Left lung (tissue), 10 donors: ENCODE results near the gene STAB2. TPM values are rescaled to one million over a fixed set of nuclear protein-coding genes. Genes with fewer than 3 reads are reported as not detected.

Source experiments
- ATAC-seq: fragments of 200-7000 bp; cut with Tn5 transposase; one replicate; pipeline ENCODE4 v1.9.1; 2020; ENCODE audit warnings: moderate library complexity
- DNase-seq, 4 donors: peaks; one replicate each; pipeline ENCODE4 v3.0.0-alpha.2; 2013 to 2020
- H3K27ac ChIP-seq, 2 donors: fragments of 200-600 bp; sonication (generic) in 1 of 2; one replicate each; pipeline versions ENCODE4 v1.5.0 to v1.8.0; 2020 to 2021
- H3K27me3 ChIP-seq, 2 donors: fragments of 200-600 bp; sonication (generic) in 1 of 2; one replicate each; pipeline versions ENCODE4 v1.5.0 to v1.8.0; 2020 to 2021
- H3K36me3 ChIP-seq, 2 donors: fragments of 200-600 bp; sonication (generic) in 1 of 2; one replicate each; pipeline versions ENCODE4 v1.5.0 to v1.8.0; 2020 to 2021
- H3K4me1 ChIP-seq, 2 donors: fragments of 200-600 bp; one replicate each; pipeline ENCODE4 v1.8.0; 2021
- H3K4me3 ChIP-seq, 2 donors: fragments of 200-600 bp; sonication (generic) in 1 of 2; one replicate each; pipeline versions ENCODE4 v1.5.0 to v1.8.0; 2020 to 2021; ENCODE audit warnings: mild to moderate bottlenecking in 1 of 2
- H3K9me3 ChIP-seq, 2 donors: fragments of 200-600 bp; sonication (generic) in 1 of 2; one replicate each; pipeline versions ENCODE4 v1.5.0 to v1.8.0; 2020 to 2021
- intact Hi-C, 2 donors: fragments of 100-400 bp; cut with DNase I; formaldehyde crosslinking; loops; one replicate each; pipeline versions ENCODE4 v1.11.2 to v1.14.2; 2022
- polyA plus RNA-seq, 6 donors: library from polyadenylated mRNA; unstranded; fragments of 120-200 nt; gene quantifications; one replicate each; pipeline ENCODE4 v1.2.1, GENCODE V29; 2013; ENCODE audit not compliant: insufficient read length in 6 of 6
- total RNA-seq, 2 donors: library from RNA; stranded (reverse); fragmentation: NEBNext Ultra II Directional; extraction: Animal tissue kit (Norgen Biotek cat#: 25700); gene quantifications; one replicate each; pipeline ENCODE4 v1.2.1, GENCODE V29; 2021
- TF ChIP-seq, protein P1 (sequence below), 2 donors: fragments of 200-600 bp; sonication (generic) in 1 of 2; IDR thresholded peaks; one replicate each; pipeline versions ENCODE4 v1.5.0 to v1.8.0; 2021; ENCODE audit warnings: antibody characterized with exemption in 2 of 2
- donor health status: DM: no; HTN: yes; CAD: no.
- donor health status: DM: no; HTN: no; CAD: no.

Gene STAB2
- total and polyA plus RNA-seq, 8 donors, result 1.3 to 41.9 (median 31.5) TPM

DNA sequence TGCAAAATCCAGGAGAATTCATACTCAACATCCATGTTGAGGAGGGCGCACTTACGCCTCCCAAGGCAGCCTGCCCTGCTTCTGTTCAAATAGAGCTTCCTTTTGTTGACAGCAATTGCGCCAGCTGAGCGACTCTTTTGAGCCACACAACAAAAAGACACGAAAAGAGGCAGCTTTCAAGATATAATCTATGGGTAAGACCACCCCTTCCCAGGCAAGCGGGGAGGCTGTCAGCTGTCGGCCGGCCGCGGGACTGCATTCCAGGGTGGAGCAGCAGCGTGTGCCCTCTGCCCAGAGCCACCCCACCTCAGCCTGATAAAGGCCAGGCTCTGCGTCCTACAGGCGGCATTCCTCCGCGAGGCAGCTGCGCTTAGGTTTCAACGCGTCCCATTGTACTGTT lies 15.8 kb upstream of the STAB2 start:
- peak; percentile 39 for ATAC-seq
- Histone ChIP-seq H3K9me3 (no peaks in the 10 kb centered on the region), H3K4me3 (no peak overlapping the region), H3K4me1 (peaks cover 0 to 8% of the 10 kb centered on the region in 2 donors), H3K27ac (no peak overlapping the region), H3K27me3 (peaks cover 4 to 57% of the 10 kb centered on the region in 2 donors), H3K36me3 (no peaks in the 10 kb centered on the region)
- TF ChIP-seq, protein P1, sequence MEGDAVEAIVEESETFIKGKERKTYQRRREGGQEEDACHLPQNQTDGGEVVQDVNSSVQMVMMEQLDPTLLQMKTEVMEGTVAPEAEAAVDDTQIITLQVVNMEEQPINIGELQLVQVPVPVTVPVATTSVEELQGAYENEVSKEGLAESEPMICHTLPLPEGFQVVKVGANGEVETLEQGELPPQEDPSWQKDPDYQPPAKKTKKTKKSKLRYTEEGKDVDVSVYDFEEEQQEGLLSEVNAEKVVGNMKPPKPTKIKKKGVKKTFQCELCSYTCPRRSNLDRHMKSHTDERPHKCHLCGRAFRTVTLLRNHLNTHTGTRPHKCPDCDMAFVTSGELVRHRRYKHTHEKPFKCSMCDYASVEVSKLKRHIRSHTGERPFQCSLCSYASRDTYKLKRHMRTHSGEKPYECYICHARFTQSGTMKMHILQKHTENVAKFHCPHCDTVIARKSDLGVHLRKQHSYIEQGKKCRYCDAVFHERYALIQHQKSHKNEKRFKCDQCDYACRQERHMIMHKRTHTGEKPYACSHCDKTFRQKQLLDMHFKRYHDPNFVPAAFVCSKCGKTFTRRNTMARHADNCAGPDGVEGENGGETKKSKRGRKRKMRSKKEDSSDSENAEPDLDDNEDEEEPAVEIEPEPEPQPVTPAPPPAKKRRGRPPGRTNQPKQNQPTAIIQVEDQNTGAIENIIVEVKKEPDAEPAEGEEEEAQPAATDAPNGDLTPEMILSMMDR (IDR thresholded peaks at IDR 0.05), result no peak
- peak in 1 of 4 donors; percentile 77 for DNase-seq
- intact Hi-C loops, result no loop called here

DNA sequence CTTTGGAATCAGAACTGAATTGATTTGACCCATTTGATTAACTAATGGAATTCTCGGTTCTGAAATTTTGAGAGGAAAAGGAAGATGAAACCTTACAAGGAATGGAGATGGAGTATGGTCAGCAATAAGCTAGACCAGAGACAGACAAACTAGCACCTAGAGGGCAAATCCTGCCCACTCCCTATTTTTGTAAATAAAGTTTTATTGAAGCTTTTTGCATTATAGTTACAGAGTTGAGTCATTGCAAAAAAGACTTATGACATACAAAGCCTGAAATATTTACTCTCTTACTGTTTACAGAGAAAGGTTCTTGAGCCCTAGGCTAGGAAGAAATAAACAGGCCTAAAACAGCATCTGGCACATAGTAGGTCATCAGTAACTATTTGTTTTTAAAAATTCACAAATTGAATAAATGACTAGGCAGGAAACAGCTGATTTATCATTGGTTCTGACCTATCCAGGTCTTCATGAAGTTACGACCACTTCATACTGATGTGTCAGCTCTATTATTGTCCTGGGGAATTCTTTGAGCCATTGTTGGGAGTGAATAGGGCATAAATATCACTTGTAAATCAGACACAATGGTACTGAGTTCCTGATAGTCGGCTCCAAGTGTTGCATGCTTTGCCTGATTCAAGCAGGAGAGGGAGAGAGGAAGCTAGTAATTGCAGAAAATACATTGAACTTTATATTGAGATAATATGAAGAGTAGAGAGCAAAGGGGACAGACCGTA lies 14.6 kb upstream of the STAB2 start:
- peaks cover 4 to 62% of the 10 kb centered on the region in 2 donors for H3K27me3 ChIP-seq
- DNase-seq (no peak), ATAC-seq (no peak)
- no peaks in the 10 kb centered on the region for H3K9me3 ChIP-seq
- peaks cover 0 to 8% of the 10 kb centered on the region in 2 donors for H3K4me1 ChIP-seq
- no peak overlapping the region for H3K27ac ChIP-seq
- TF ChIP-seq, protein P1 (IDR thresholded peaks at IDR 0.05), result no peak
- no peak overlapping the region for H3K4me3 ChIP-seq
- intact Hi-C loops, result no loop called here
- H3K36me3 ChIP-seq, result no peaks in the 10 kb centered on the region

DNA sequence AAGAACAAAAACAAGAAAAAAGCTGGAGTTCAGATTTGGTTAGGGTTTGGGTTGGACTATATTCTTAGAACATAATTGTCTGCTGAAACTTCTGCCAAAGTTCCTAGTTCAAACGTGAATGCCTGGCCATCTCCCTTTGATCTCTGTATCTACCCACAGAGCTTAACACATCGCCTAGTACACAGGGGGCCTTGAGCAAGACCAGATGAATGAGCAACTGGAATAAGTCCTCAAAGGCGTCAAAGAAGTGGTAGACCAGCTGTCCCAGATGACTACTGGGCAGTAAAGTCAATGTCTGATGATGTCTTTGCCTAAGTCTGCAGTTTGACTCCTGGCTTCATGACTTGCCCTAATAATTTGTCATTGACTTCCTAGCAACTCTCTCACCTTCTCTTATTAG lies 13.9 kb upstream of the STAB2 start:
- intact Hi-C loops, result no loop called here
- Histone ChIP-seq H3K27ac (no peak overlapping the region), H3K4me1 (peaks cover 0 to 8% of the 10 kb centered on the region in 2 donors), H3K36me3 (no peaks in the 10 kb centered on the region), H3K27me3 (peaks cover 4 to 62% of the 10 kb centered on the region in 2 donors), H3K4me3 (no peak overlapping the region), H3K9me3 (no peaks in the 10 kb centered on the region)
- DNase-seq (no peak), ATAC-seq (no peak)
- TF ChIP-seq, protein P1 (IDR thresholded peaks at IDR 0.05), result no peak

DNA sequence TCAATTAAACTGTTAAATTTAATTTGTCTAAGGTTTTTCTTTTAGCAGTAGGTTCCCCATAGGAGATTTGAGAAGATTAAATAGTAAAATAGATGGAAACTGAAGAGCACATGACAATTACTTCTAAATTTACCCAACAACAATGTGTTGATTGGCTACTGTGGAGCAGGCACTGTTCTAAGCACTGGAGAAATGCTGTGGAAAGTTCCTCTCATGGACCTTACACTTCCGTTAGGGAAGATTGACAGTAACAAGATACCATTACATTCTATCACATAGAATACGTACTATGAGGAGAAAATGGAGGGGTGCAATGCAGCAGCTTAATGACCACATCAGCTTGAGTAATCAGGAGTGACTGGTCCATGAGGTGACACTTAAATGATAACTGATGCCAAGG lies 8.1 kb upstream of the STAB2 start:
- TF ChIP-seq, protein P1 (IDR thresholded peaks at IDR 0.05), result no peak
- Histone ChIP-seq H3K4me1 (peaks cover 0 to 8% of the 10 kb centered on the region in 2 donors), H3K9me3 (no peaks in the 10 kb centered on the region), H3K4me3 (no peak overlapping the region), H3K27me3 (peaks cover 0 to 26% of the 10 kb centered on the region in 2 donors), H3K36me3 (no peaks in the 10 kb centered on the region), H3K27ac (no peak overlapping the region)
- DNase-seq, result no peak
- intact Hi-C loops, result no loop called here
- no peak for ATAC-seq

DNA sequence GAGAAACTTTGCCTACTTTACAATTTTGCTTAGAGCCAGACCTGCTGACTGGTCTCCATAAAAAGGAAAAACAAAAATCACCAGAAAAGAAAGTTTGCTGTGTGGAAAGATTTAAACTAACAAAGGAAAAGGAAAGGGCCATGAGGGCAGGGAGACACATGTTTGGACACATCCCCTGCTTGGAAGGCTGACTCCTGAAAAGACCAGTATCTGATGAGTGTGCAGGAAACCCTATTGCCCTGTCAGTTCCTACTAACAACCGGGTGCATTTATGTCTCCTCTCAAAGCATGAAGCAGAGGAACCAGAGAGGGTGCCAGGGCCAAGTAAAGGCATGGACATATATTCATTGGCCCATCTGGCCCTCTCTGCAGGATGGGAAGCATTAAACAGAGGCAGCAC lies 7.0 kb upstream of the STAB2 start:
- Histone ChIP-seq H3K36me3 (no peaks in the 10 kb centered on the region), H3K4me3 (no peak overlapping the region), H3K27me3 (peaks cover 0 to 27% of the 10 kb centered on the region in 2 donors), H3K4me1 (peaks cover 0 to 8% of the 10 kb centered on the region in 2 donors), H3K9me3 (no peaks in the 10 kb centered on the region), H3K27ac (no peak overlapping the region)
- ATAC-seq (peak; percentile 22), DNase-seq (no peak)
- intact Hi-C loops, result no loop called here
- TF ChIP-seq, protein P1 (IDR thresholded peaks at IDR 0.05), result no peak
